Measurements from ENCODE around the gene ATXN7L1.
A peak's percentile ranks its signal among the peaks of the same experiment; 100 is the strongest.
"Not testable (repeated sequence)": the region's sequence is repeated elsewhere in the genome, so short reads cannot be mapped to it uniquely, and the experiment has no call there.

The ATXN7L1 gene

DNA sequence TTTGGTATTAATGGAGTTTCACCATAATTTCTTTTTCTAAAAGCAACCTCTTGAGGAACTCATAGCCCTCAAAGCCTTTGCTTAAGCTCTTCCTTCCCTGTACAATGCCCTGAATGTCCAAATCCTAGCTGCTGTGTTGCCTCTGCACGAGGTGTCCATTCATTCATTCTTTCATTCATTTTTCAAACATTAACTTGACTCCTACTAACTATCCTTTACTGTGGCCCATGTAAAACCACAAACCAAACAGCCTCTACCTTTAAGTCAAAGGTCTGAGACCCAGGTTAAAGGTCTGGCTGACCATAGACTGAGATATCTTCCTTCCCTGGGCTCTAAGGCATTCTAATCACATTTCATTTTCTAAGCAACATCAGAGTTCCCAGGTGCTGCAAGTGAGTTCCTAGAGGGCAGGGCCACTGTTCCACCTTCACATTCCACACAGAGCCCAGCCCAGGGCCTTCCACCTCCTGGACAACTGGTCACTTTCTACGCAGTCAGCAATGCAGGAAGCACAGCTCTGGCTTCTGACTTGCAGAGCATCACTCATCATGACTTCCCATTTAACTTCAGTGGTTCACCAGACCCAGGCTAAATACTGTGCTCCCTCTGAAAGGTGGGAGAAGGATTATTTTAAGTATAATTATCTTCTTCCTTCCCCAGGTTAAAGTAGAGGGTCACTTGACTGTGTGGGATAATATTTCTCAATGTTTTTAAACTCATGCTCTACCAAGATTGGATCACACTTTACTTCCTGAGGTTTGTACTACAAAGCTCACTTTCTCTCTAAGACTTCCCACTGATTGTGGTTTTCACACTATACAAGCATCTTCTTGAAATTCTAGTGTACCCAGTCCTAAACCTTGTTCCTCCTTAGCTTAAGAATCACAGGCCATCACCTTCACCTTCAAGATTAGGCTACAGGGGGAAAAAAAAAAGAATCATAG lies 19.1 kb downstream of the ATXN7L1 start:
- no peak for DNase-seq (ENCODE audit: low read depth)

DNA sequence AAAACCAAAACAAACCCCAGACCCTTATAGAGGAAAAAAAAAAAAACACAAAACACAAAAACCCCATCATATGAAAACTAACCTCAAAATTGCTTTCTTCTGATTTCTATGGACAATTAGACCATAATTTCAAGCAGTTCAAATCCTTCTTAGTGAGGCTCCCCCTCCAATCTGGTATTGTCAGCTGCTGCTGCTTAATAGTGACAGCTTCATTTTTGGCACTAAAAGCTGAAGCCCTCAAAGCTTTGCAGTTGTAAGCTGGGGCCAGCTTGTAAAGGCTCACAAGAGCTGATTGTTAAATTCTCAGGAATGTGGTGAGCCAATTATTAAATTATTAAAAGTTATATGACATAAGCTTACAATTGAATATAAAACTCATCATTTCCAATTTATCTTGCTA lies 21.9 kb downstream of the ATXN7L1 start:
- no peak for DNase-seq (ENCODE audit: low read depth)

DNA sequence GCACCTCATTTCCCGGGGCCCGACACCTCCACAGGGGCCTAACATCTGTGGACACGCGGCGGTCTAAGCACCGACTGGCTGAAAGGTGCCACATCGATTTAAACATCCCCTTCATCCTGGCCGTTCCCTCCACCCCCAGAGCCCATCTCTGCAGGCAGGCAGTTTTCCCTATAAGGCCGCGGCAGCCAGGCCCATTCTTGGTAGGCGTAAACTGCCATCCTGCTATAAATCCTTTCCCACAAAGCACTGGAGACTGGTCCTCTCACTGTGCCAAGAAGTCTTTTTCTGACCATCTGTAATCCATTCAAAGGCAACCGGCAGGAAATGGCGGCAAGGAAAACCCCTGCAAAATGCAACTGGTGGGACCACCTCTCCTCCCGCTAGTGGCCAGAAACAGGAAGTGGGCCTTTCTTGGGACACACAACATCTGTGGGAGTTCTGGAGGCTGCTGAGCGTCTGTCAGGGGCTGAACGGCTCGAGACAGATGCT lies 22.4 kb downstream of the ATXN7L1 start:
- DNase-seq (ENCODE audit: low read depth): no peak

DNA sequence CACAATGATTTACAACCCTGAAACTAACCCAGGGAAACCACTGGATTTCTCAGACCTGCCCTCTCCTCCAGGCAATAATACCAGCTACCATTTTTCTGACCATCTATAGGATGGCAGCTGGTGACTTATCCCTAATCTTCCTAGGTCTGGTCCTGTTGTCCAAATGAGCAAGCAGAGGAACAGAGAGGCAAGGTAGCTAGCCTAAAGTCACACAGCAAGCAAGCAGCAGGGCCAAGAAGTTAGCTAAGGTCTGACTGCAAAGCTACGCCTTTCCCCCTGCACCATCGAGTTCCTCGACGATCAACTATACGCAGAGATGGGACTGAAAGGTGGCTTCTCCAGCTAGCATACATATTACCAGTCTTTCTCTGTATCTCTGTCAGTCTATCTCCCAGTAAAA lies 25.3 kb downstream of the ATXN7L1 start:
- DNase-seq (ENCODE audit: low read depth): no peak

DNA sequence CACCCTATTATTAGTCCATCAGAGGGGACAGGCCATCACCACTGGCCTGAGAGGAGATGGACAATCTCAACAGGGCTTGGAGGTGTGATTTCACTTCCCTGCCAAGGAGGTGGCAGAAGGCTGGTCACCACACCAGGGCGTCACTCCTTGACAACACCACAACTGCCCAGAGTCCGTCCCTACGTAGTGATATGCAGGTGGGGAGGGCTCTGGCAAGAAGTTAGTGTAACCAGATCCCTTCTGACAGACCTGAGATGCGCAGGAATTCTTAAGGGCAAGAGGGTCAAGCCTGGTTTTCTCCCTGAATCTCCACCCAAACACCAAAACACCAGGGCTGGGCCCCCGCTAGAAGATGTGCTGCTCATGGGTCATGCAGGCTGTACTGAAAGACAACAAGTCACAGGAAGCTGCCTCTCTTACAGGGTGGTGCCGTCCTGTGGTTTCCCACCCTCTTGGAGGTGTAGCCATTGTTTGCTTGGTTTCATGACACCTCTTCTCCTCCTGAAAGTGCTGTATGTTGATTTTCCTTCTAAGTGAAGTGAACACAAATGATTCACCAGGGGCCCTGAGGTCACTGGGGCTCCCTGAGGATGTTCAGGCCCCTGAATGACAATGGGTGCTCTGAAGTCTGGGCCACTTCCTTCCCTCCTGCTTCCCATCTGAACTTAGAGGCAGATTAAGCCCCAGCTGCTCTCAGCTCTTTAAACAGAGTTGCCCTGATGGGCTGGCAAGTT lies 27.1 kb downstream of the ATXN7L1 start:
- peak; percentile 43 for DNase-seq (ENCODE audit: low read depth)

DNA sequence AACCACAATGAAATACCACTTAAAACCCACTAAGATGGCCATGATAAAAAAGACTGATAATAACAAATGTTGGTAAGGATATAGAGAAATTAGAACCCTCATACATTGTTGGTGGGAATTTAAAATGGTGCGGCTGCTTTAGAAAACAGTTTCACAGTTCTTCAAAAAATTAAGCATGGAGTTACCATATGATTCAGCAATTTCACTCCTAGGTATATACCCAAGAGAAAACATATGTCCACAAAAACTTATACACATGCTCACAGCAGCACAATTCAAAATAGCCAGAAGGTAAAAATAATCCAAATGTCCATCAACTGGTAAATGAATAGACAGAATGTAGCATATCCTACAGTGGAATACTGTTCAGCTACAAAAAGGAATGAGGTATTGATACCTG lies 30.0 kb downstream of the ATXN7L1 start:
- no peak for DNase-seq (ENCODE audit: low read depth)

DNA sequence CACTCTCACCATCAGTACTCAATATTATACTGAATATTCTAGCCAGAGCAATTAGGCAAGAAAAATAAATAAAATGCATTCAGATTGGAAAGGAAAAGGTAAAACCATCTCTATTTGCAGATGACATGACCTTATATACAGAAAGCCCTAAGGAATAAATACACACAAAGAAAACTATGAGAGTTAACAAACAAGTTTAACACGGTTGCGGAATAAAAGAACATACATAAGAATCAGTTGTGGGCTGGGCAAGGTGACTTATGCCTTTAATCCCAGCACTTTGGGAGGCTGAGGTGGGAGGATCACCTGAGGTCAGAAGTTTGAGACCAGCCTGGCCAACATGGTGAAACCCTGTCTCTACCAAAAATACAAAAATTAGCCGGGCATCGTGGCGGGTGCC lies 31.7 kb downstream of the ATXN7L1 start:
- DNase-seq (ENCODE audit: low read depth): not testable (repeated sequence)

DNA sequence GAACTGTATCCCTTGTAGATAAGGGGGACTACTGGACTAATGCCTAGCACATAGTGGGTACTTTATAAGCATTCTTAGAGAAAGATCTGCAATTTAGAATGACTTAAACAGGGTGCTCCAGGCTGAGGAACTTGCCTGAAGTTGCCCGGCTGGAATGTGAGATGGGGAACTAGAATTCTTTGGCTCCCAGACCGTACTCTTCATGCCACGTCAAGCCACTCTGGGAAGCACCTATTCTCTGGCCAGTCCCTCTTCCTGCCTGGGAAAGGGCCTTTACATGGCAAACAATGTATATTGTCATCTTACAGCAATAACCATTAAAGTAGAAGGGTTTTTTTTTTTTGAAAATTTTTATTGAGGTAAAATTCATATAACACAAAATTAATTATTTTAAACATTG lies 34.5 kb downstream of the ATXN7L1 start:
- no peak for DNase-seq (ENCODE audit: low read depth)

DNA sequence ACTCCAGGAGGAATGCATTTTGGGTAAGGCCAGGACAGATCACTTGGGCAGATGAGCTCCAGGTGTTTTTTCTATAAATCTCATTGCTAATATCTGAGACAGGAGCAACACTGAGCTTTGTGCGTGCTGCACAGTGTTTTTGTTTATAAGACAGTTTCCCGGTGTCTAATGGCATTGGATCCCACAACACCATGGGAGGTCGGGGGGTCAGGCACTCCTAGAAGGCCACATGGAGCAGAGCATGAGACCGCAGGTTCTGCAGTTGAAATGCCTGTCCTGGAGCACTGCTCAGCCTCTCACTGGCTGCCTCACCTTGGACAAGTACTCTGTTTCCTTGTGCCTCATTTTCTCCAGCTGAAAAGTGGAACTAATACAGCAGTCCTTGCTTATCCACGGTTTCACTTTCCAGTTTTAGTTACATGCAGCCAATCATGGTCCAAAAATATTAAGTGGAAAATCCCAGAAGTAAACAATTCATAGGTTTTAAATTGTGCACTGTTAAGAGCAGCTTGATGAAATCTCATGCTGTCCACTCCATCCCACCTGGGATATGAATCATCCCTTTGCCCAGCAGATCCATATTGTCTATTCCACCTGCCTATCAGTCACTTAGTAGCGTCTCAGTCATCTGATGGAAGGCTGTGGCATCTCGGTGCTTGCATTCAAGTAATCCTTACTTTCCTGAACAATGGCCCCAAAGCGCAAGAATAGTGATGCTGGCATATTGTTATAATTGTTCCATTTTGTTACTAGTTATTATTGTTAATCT lies 35.2 kb downstream of the ATXN7L1 start:
- no peak for DNase-seq (ENCODE audit: low read depth)

DNA sequence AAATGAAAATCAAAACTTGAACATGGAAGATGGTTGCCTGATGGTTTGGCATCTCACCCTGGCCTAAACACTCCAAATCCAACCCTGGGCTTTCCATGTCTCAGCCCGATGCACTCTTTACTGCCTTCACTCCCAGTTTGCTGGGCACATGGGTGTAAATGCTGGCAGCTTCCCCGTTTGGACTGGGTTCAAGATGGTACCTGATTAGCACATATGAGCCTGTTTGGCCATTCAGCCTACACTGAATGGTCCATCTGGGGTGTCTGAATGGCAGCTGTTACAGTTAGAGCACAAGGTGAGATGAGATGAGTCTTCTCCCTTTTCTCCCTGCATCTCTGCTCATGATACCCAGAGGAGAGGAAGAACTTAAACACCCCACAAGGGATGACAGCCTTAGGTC lies 37.1 kb downstream of the ATXN7L1 start:
- no peak for DNase-seq (ENCODE audit: low read depth)

DNA sequence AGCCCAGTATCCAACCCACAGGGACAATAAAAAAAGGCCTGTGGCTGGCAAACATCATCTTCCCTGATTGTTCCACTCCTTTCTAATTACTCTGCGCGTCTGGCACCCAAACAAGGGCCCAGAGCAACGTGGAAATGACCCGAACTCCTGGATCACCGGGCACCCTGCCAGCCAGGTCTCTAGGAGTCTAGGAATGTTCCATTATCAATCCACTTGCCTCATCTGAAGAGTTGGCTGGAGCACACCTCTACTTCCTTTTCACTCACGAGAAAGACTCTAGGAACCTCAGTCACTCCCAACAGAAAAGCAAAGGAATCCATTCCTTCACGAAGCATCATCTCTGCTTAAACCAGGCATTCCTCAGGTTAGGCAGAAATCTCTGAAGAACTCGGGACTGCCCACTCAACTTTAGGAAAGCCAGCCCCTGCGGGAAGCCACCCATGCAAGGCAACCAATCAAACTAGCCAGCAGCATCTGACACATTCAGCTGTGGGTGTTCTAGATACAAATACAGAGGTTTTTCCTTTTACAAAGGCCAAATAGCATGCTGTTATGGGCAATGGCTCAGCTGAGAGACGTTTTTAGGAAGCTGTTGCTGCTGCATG lies 37.7 kb downstream of the ATXN7L1 start:
- DNase-seq (ENCODE audit: low read depth): no peak

DNA sequence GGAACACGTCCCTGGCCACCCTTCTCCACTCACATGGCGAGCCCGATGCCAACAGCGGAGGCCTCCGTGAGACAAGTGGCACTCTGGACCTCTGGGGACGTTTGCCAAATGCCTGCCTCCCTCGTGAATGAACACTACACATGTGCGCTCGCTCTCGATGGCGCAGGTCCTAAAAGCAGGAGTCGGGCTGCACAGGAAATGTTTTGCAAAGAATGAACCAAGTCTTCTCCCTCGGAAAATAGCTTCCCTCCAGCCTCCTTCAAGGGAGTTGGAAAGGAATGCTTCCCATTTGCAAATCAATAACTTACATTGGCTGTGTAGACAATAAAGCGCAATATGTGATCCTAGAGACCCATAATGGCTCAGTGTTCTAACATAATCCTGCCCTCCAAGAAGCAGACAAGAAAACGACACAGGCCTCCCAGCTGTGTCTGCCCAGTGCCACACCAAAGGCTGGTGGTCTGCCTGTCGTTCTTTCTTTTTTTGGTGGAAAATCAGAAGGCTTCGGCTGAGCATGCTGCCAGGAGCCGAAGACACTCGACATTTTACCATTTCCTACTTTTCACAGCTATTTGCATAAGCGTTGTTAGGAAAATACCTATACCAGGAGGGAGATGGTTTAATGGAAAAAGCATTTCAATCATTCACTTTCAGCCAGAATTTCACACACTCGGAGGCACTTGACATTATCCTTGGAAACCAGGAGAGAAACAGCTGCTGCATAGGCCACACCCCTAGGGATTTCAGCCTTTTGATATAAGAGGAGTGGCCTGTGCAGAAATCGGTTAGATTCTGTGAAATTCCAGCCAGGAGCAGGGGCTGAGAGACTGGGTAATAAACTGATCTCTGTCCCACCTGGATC lies 38.4 kb downstream of the ATXN7L1 start:
- DNase-seq (ENCODE audit: low read depth): no peak

DNA sequence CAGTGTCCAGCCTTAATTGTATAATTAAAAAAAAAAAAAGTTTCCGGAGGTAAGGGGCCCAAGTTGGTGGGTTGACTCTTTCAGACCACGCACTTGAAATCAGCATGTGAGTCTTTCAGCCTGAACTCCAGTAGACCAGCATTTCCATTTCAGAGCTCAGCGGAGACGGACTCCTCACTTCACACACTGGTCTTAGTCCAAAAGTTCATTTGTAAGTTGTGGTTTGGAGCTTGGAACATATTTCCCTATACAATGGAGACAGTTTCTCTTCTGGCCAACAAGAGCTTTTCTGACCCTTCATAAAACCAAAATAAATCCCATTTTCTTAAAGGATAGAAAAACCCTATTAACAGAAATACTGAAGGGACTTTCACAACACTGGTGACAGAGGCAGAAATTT lies 41.0 kb downstream of the ATXN7L1 start:
- DNase-seq (ENCODE audit: low read depth): no peak

DNA sequence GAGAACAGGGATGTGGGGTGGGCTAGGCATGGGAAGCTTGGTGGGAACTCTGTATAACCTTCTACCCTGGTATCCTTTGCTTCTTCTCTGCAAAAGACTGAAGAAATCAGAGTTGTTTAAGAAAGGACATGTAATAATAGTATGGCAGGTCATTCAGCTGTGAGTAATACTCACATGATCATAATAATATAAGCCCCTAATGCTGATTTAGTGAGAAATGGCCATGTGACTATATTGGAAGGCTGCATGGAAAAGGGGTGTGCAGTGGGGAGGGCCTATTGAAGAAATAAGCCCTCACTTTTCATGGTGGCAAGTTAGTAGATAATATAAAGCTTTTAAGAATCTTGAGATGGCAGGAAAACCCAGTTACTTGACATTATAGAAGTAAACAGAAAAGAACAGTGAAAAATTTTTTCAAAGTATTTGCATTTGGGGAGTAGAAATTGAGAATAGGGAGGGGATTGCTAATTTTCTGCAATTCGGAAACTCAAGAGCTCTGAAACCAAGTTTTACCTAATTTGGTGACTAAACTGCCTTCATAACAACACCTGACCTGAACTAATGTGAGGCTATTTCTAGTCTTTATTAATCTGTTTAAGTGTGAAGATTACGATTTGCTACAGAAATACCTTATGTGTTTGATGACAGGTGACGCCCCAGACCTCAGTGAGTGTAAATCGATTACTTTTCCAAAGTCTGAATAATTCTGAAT lies 44.4 kb downstream of the ATXN7L1 start:
- DNase-seq (ENCODE audit: low read depth): no peak

DNA sequence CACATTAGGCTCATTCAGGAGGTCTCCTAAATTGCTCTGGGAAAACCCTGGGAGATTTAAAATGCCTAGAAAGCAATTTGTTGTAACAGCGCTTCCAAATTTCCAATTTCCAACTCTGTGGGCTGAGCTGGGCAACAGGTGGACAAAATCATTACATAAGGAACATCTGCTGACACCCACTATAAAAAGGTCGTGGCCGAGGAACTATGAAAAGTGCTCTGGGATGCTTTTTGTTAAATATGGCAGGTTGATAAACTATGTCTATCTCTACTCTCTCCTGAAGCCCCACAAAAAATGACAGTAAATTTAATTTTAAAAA lies 45.1 kb downstream of the ATXN7L1 start:
- no peak for DNase-seq (ENCODE audit: low read depth)

DNA sequence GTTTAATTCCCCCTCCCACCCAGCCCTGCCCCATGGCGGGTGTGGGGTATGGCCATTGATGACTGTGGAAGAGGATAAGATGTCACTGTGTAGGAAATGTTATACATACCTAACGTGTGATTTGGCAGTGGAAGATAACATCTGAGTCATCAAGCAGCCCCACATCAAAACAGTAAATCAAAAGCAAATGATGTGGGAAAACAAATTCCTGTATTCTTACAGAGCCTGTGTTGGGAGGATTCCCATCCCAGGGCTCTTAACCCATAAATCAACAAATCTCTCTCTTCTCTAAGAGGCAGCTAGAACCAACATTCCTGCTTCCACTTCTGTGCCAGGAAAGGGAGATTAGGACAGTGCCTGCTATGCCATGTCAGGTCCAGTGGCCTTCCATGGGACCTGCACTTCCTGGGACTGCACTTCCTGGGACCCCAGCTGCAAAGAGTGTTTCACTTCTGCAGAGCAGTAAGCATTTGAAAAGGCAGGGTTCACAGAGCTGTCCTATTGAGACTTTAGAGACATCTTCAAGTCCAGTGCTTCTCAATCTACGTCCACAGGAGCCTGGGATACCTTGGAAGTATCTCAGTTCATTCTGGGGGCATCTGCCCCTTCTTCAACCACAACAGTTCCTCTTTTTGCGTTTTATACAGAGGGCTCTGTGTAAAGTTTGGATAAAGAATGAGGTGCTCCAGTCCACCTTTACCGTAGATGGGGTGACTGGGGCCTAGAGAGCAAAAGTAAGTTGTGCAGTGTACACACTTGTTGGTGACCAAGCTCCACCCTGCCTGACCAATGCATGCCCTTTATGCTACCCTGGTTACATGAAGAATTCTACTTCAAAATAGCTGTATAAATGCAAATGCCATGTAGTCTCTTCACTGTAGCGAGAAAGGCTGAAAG lies 45.7 kb downstream of the ATXN7L1 start:
- DNase-seq (ENCODE audit: low read depth): no peak

DNA sequence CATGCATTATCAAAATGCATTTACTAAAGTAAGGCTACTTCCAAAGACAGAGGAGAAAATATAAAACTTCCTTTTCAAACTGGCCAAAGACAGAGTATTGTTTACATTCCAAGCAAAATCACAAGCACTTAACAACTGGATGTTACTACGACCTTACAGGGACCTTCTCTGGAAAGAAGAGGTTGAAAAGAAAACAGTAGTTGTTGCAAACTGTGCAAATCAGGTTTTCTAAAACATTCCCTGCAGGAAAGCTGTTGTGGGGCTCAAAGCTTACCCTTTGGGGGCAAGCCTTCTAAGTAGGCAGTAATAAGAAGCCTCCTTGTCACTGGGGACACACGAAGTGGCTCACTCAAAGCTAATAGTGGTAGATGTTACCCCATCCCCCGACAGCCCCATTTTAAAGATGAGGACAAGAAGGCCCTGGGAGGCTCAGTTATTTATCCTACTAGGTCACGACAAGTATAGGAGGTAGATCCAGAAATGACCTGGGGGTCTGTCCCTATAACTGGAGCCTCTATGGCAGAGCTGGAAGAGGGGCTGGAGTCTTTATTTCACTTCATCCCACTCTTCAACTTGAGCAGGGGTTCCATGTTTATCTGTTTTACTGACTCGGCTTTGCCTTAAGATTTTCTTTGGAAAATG lies 46.6 kb downstream of the ATXN7L1 start:
- DNase-seq (ENCODE audit: low read depth): no peak

DNA sequence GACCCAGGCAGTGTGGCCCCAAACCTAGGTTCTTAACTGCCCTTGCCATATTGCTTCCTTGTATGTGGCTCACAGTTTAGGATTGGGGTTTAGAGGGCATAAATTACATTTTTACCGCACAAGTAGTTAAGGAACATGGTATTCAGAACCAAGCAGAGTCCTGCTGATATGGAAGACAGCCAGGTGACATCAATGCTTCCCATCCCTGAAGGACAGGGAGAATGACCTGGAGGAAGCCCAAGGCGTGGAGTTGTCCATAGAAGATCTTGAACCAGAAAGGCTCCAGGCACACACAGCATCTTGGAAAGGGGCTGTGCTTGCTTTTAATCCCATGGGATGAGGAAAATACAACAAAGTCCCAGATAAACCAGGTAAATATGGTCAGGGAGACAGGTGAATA lies 48.3 kb downstream of the ATXN7L1 start:
- DNase-seq (ENCODE audit: low read depth): no peak

All from activated T-helper 9 cell treated with anti-CD3 and anti-CD28 coated beads, Interleukin-2, amount 50 U/mL, for 16 hours (primary cell).